Osteoblast (primary cell): Measurements from ENCODE around the gene LRRC14B. TPM values are rescaled to one million over a fixed set of nuclear protein-coding genes. Genes with fewer than 3 reads are reported as not detected.
A peak's percentile ranks its signal among the peaks of the same experiment; 100 is the strongest.
"Not testable (repeated sequence)": the region's sequence is repeated elsewhere in the genome, so short reads cannot be mapped to it uniquely, and the experiment has no call there.

Experiments
- DNase-seq: peaks from one replicate; pipeline ENCODE4 v3.0.0; 2011; ENCODE audit warnings: low spot score, mixed read lengths; ENCODE audit not compliant: insufficient read length; ENCODE audit errors: missing footprints
- H2AFZ ChIP-seq: 2 replicates; pipeline ENCODE4 v1.6.0; 2011; ENCODE audit warnings: mild to moderate bottlenecking, low read length
- H3K27ac ChIP-seq: 2 replicates; pipeline ENCODE4 v1.5.1; 2011; ENCODE audit warnings: mild to moderate bottlenecking, low read depth, low read length, moderate library complexity
- H3K27me3 ChIP-seq: 2 replicates; pipeline ENCODE4 v1.6.0; 2012; ENCODE audit warnings: mild to moderate bottlenecking, control low read depth, inconsistent platforms, low read length, moderate library complexity; ENCODE audit not compliant: insufficient read depth
- H3K36me3 ChIP-seq: 2 replicates; pipeline ENCODE4 v1.5.1; 2011; ENCODE audit warnings: mild to moderate bottlenecking, low read length, control low read depth, moderate library complexity; ENCODE audit not compliant: insufficient read depth
- H3K4me1 ChIP-seq: 2 replicates; pipeline ENCODE4 v1.5.1; 2011; ENCODE audit warnings: mild to moderate bottlenecking, low read length, control low read depth, moderate library complexity; ENCODE audit not compliant: insufficient read depth
- H3K4me2 ChIP-seq: 2 replicates; pipeline ENCODE4 v1.6.0; 2011; ENCODE audit warnings: mild to moderate bottlenecking, low read length; ENCODE audit not compliant: insufficient read depth
- H3K4me3 ChIP-seq: fragments of 200-600 bp; sonication (generic); 3 replicates; pipeline ENCODE4 v1.5.1; 2012; ENCODE audit warnings: mild to moderate bottlenecking, low read length, inconsistent platforms; ENCODE audit not compliant: insufficient read depth
- H3K79me2 ChIP-seq: 2 replicates; pipeline ENCODE4 v1.6.0; 2012; ENCODE audit warnings: mild to moderate bottlenecking, low read length, control low read depth, inconsistent platforms; ENCODE audit not compliant: insufficient read depth
- H3K9me3 ChIP-seq: 2 replicates; pipeline ENCODE4 v1.5.1; 2011; ENCODE audit warnings: low read depth, low read length, control low read depth
- H4K20me1 ChIP-seq: 2 replicates; pipeline ENCODE4 v1.6.0; 2012; ENCODE audit warnings: mild to moderate bottlenecking, low read length, control low read depth; ENCODE audit not compliant: insufficient read depth
- CTCF ChIP-seq: IDR thresholded peaks from 2 replicates; pipeline ENCODE4 v1.5.1; 2011; ENCODE audit warnings: mild to moderate bottlenecking, low read depth, low read length, moderate library complexity; ENCODE audit errors: extremely low read depth
- total RNA-seq: library from RNA; depleted of rRNA; stranded (reverse); fragments of >200 nt; gene quantifications from 2 replicates; pipeline ENCODE4 v1.2.3, GENCODE V29; 2012

LRRC14B gene
- total RNA-seq, 1 donor: under 0.01 TPM

GRCh38 chr5:195401-196160 lies 4.3 kb downstream of the LRRC14B start:
- H4K20me1 ChIP-seq: peaks cover 8% of the 10 kb centered on the region
- no peaks in the 10 kb centered on the region for H3K79me2 ChIP-seq
- no peaks in the 10 kb centered on the region for H3K4me1 ChIP-seq
- H3K27me3 ChIP-seq: peaks cover 20% of the 10 kb centered on the region
- H3K4me2 ChIP-seq: no peak overlapping the region
- DNase-seq: peak; percentile 86
- H2AFZ ChIP-seq: no peak overlapping the region
- no peak overlapping the region for H3K27ac ChIP-seq
- peak; percentile 14 for TF ChIP-seq CTCF
- H3K4me3 ChIP-seq: no peak overlapping the region
- no peaks in the 10 kb centered on the region for H3K36me3 ChIP-seq
- H3K9me3 ChIP-seq: no peaks in the 10 kb centered on the region

- Histone ChIP-seq H3K27ac (no peak overlapping the region), H3K36me3 (no peaks in the 10 kb centered on the region), H3K4me1 (no peaks in the 10 kb centered on the region), H3K4me3 (no peak overlapping the region), H3K27me3 (peaks cover 13% of the 10 kb centered on the region), H4K20me1 (peaks cover 5% of the 10 kb centered on the region), H3K79me2 (no peaks in the 10 kb centered on the region), H3K4me2 (no peak overlapping the region), H3K9me3 (no peaks in the 10 kb centered on the region), H2AFZ (no peak overlapping the region)
- TF ChIP-seq CTCF: no peak
- DNase-seq: peak; percentile 89
Observed at GRCh38 chr5:196350-196749, 5.1 kb downstream of the LRRC14B start.

DNA sequence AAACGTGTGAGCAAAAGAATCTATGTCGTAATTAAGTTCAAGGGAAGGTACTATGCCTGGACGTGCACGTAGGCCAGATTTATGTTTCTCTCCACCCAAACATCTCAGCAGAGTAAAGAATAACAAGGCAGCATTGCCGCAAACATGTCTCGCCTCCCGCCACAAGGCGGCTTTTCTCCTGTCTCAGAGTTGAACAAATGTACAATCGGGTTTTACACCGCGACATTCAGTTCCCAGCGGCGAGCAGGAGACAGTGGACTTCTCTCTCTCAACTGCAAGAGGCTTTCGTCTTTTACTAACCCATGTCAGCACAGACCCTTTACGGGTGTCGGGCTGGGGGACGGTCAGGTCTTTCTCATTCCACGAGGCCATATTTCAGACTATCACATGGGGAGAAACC lies 5.7 kb downstream of the LRRC14B start:
- peaks cover 10% of the 10 kb centered on the region for H4K20me1 ChIP-seq
- H3K4me1 ChIP-seq, H2AFZ ChIP-seq, H3K27ac ChIP-seq, H3K36me3 ChIP-seq, H3K79me2 ChIP-seq, H3K9me3 ChIP-seq, H3K27me3 ChIP-seq, H3K4me3 ChIP-seq: not testable (repeated sequence)
- peak overlapping the region; percentile 16 for H3K4me2 ChIP-seq
- TF ChIP-seq CTCF: peak; percentile 17
- DNase-seq: peak; percentile 71

DNA sequence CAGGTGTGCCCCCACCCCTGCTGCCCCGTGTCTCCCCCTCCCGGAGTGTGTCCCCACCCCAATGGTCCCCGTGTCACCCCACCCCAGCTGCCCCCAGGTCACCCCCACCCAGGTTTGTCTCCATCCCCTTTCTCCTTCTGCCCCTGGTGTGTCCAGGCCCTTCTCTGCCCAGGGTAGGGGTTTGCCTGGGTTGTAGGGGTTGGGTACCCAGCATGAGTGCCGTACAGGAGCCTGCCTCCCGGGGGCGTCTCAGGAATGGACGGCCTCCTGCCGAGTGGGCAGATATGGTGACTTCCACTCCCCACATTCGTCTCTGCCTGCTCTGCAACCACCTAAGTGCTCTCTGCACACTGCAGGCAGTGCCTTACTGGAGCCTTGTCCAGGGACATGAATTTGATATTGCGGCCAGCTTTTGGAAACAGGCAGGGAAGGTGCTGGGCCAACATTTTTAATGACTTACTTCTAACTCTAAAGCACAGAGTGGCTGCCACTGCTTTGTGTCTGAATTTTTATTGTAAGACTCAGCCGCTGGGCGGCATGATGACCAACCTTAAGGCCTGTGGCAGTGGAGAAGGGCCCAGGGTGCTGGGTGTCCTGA lies 6.7 kb downstream of the LRRC14B start:
- H3K27ac ChIP-seq: no peak overlapping the region
- H3K4me1 ChIP-seq: no peaks in the 10 kb centered on the region
- H3K4me2 ChIP-seq: no peak overlapping the region
- no peaks in the 10 kb centered on the region for H3K79me2 ChIP-seq
- no peak overlapping the region for H2AFZ ChIP-seq
- peaks cover 18% of the 10 kb centered on the region for H4K20me1 ChIP-seq
- H3K36me3 ChIP-seq: no peaks in the 10 kb centered on the region
- no peaks in the 10 kb centered on the region for H3K9me3 ChIP-seq
- H3K27me3 ChIP-seq: peaks cover 3% of the 10 kb centered on the region
- DNase-seq: peak; percentile 70
- no peak overlapping the region for H3K4me3 ChIP-seq
- TF ChIP-seq CTCF: no peak
